CD4-positive, alpha-beta T cell (primary cell): ENCODE results near the gene SLC38A3. TPM values are rescaled to one million over a fixed set of nuclear protein-coding genes. Genes with fewer than 3 reads are reported as not detected.

ENCODE experiments used
- ATAC-seq: fragments of 200-7000 bp; cut with Tn5 transposase; one replicate; pipeline ENCODE4 v1.10.0; 2022; ENCODE audit warnings: mild to moderate bottlenecking; ENCODE audit not compliant: poor library complexity
- CTCF ChIA-PET: fragments of 350-600 bp; sonication (Branson Sonifier 250); formaldehyde crosslinking; loops from one replicate; lab custom pipeline; 2021; ENCODE audit warnings: antibody characterized with exemption, inconsistent platforms; lab: Charles Lee
- POLR2A ChIA-PET: fragments of 350-600 bp; sonication (Branson Sonifier 250); formaldehyde crosslinking; loops from one replicate; lab custom pipeline; 2021; ENCODE audit warnings: antibody characterized with exemption, inconsistent platforms; lab: Charles Lee
- DNase-seq, 14 experiments: peaks; one replicate each; pipeline ENCODE4 v3.0.0-alpha.2; 2013 to 2020; ENCODE audit warnings: mixed read lengths in 2 of 14
- H3K27ac ChIP-seq, 2 donors: one replicate each; pipeline versions ENCODE4 v1.5.1 to v1.7.0; 2013; ENCODE audit warnings: low read length in 2 of 2, low read depth in 1 of 2, mild to moderate bottlenecking in 1 of 2
- H3K27me3 ChIP-seq, 2 experiments: 1 replicate in 1 of 2; 2 replicates in 1 of 2; pipeline versions ENCODE4 v1.6.1 to v1.7.0; 2013; ENCODE audit warnings: low read length in 2 of 2, control low read depth in 1 of 2, mild to moderate bottlenecking in 1 of 2, moderate library complexity in 1 of 2; ENCODE audit not compliant: insufficient read depth in 2 of 2, control insufficient read depth in 1 of 2
- H3K36me3 ChIP-seq: one replicate; pipeline ENCODE4 v1.6.1; 2013; ENCODE audit warnings: low read length, control low read depth; ENCODE audit not compliant: insufficient read depth
- H3K4me1 ChIP-seq: one replicate; pipeline ENCODE4 v1.6.1; 2013; ENCODE audit warnings: low read length, control low read depth; ENCODE audit not compliant: insufficient read depth
- H3K4me3 ChIP-seq: one replicate; pipeline ENCODE4 v1.5.1; 2013; ENCODE audit warnings: mild to moderate bottlenecking, low read length, moderate library complexity
- H3K9me3 ChIP-seq, 2 experiments: 1 replicate in 1 of 2; 2 replicates in 1 of 2; pipeline versions ENCODE4 v1.6.1 to v1.7.0; 2013; ENCODE audit warnings: low read length in 2 of 2, mild to moderate bottlenecking in 2 of 2, control low read depth in 1 of 2, moderate library complexity in 1 of 2; ENCODE audit not compliant: control insufficient read depth in 1 of 2, insufficient read depth in 1 of 2
- H3K27ac Mint-ChIP-seq: one replicate; pipeline ENCODE4 v1.8.0; 2020; ENCODE audit warnings: mixed read lengths
- H3K27me3 Mint-ChIP-seq: one replicate; pipeline ENCODE4 v1.8.0; 2021; ENCODE audit warnings: mixed read lengths
- H3K36me3 Mint-ChIP-seq: one replicate; pipeline ENCODE4 v1.8.0; 2021; ENCODE audit warnings: low read depth, mixed read lengths
- H3K4me1 Mint-ChIP-seq: one replicate; pipeline ENCODE4 v1.8.0; 2021; ENCODE audit warnings: low read depth, mixed read lengths
- H3K4me3 Mint-ChIP-seq: one replicate; pipeline ENCODE4 v1.8.0; 2020; ENCODE audit warnings: mild to moderate bottlenecking, mixed read lengths
- H3K9me3 Mint-ChIP-seq: one replicate; pipeline ENCODE4 v1.8.0; 2020; ENCODE audit warnings: mixed read lengths
- CTCF ChIP-seq: fragments of 200-600 bp; IDR thresholded peaks from one replicate; pipeline ENCODE4 v1.8.0; 2022; ENCODE audit warnings: antibody characterized with exemption, mild to moderate bottlenecking
- intact Hi-C, 2 experiments: fragments of 100-400 bp; cut with DNase I in 1 of 2; cut with micrococcal nuclease in 1 of 2; formaldehyde crosslinking; loops; one replicate each; pipeline versions ENCODE4 v1.15.1 to v1.9.0; 2023 to 2025; cut with DNase I, micrococcal nuclease
- total RNA-seq, 174 experiments: library from RNA in 2 of 174; stranded (reverse) in 2 of 174; gene quantifications; one replicate each; pipeline ENCODE4 v1.2.3 and lab custom pipeline; 2021 to 2026

Gene SLC38A3
- total RNA-seq, 2 experiments from 2014 or later = 1.0 to 1.1 TPM

- H3K9me3 ChIP-seq = no peaks in the 10 kb centered on the region
- H3K4me1 ChIP-seq = no peaks in the 10 kb centered on the region
- Mint-ChIP-seq H3K36me3 (no peaks in the 10 kb centered on the region), H3K4me3 (no peak overlapping the region), H3K27me3 (peaks cover 8% of the 10 kb centered on the region), H3K4me1 (no peaks in the 10 kb centered on the region), H3K27ac (no peak overlapping the region), H3K9me3 (no peaks in the 10 kb centered on the region)
- peaks cover 3 to 7% of the 10 kb centered on the region in 2 experiments for H3K27me3 ChIP-seq
- ChIA-PET CTCF (no interaction called here), POLR2A (no interaction called here)
- DNase-seq = no peak
- H3K36me3 ChIP-seq = no peaks in the 10 kb centered on the region
- H3K27ac ChIP-seq = no peak overlapping the region
- TF ChIP-seq CTCF = no peak
- ATAC-seq = no peak
- H3K4me3 ChIP-seq = no peak overlapping the region
- intact Hi-C loops = no loop called here
Measured at GRCh38 chr3:50211930-50212329, 6.9 kb downstream of the SLC38A3 start.

- intact Hi-C loops = no loop called here
- ChIA-PET POLR2A (no interaction called here), CTCF (no interaction called here)
- ATAC-seq (no peak), DNase-seq (no peak)
- Histone ChIP-seq H3K36me3 (no peaks in the 10 kb centered on the region), H3K4me3 (no peak overlapping the region), H3K4me1 (no peaks in the 10 kb centered on the region), H3K9me3 (no peaks in the 10 kb centered on the region), H3K27me3 (peaks cover 3 to 5% of the 10 kb centered on the region in 2 experiments), H3K27ac (no peak overlapping the region)
- Mint-ChIP-seq H3K27me3 (peaks cover 6% of the 10 kb centered on the region), H3K4me3 (no peak overlapping the region), H3K9me3 (no peaks in the 10 kb centered on the region), H3K36me3 (no peaks in the 10 kb centered on the region), H3K27ac (no peak overlapping the region), H3K4me1 (no peaks in the 10 kb centered on the region)
- TF ChIP-seq CTCF = no peak
Measured at GRCh38 chr3:50212502-50212901, 7.4 kb downstream of the SLC38A3 start.

DNA sequence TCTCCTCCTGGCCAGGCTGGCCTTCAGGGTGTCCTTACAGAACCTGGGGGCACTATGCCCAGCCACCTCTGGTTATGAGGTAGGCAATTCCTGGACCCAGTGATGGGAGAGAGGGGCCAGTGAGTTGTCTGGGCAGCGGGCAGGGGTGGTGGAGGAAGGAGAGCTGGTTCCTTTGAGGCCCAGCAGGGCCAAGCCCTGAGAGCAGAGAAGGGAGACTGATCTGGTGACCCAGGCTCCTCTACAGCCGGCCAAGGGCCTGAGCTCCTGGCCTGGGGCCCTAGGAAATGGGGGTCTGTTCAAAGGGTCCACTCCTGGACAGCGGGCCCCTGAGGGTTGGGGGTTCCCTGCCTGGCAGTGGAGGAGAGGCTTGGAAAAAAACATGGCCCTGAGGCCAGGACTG is 7.9 kb downstream of the SLC38A3 start:
- Histone ChIP-seq H3K4me1 (no peaks in the 10 kb centered on the region), H3K4me3 (no peak overlapping the region), H3K9me3 (no peaks in the 10 kb centered on the region), H3K27ac (no peak overlapping the region), H3K36me3 (no peaks in the 10 kb centered on the region), H3K27me3 (peaks cover 0 to under 1% of the 10 kb centered on the region in 2 experiments)
- Mint-ChIP-seq H3K4me1 (no peaks in the 10 kb centered on the region), H3K4me3 (no peak overlapping the region), H3K27ac (no peak overlapping the region), H3K9me3 (no peaks in the 10 kb centered on the region), H3K36me3 (no peaks in the 10 kb centered on the region), H3K27me3 (peaks cover 6% of the 10 kb centered on the region)
- no peak for TF ChIP-seq CTCF
- intact Hi-C loops = no loop called here
- DNase-seq (no peak), ATAC-seq (no peak)
- ChIA-PET POLR2A (no interaction called here), CTCF (no interaction called here)
